Measurements from ENCODE around the gene SOX6.

SOX6 gene

DNA sequence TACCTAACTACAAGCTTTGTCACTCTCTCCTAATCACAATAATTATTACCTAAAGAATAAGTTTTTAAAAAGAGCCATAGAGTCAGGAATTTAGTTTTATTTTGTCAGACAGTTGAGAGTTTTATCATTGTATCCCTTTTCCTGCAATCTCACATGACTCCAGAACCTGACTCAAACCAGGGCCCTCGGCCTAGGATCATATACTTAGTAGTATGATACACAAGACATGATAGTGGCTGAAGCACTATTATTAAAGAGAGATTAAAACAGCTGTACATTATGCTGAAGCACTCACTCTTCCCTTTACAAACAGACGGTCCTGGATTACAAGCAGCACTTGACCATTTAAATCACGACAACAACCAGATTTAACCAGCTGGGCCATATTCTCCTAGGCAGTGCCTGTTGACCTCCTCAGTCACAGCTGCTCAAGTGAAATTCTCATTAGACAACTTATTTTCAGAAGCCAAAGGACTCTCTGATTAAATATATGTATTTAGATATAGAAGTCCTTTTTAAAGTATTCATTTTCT, 44.0 kb downstream of the SOX6 start:
- no peak for DNase-seq

DNA sequence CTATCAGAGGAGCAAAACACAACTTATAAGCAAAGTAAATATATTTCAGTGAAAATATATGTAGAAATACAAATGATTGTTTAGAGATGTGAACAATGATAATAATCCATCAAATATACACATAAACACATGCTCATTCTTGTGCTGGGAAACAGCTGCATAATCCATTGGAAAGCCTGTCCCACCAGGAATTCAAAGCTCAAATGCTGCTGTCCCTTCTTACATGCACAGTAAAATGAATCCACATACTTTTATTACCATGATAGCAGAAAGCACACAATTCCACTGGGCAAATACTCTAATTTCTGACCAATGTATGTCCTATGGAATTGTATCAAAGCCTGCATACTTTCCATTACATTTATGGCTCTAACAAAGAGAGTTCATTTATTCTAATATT, 44.5 kb downstream of the SOX6 start:
- no peak for DNase-seq

DNA sequence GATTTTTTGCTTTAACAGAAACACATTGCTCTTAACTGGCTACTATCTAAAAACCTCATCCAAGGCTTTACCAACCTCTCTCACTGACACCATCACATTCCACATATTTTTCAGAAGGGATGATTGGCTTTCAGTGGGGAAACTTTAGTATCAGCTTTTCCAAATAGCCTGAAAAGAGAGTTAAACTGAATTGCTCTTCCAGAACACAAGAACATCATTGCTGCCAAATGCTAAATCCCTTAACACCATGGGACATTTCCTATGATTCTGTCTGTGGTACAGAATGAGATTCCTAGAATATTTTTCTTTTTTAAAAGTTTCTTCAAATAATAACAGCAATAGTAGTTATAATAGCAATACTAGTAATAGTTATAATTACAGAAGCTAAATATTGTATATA, 45.4 kb downstream of the SOX6 start:
- DNase-seq, result no peak

DNA sequence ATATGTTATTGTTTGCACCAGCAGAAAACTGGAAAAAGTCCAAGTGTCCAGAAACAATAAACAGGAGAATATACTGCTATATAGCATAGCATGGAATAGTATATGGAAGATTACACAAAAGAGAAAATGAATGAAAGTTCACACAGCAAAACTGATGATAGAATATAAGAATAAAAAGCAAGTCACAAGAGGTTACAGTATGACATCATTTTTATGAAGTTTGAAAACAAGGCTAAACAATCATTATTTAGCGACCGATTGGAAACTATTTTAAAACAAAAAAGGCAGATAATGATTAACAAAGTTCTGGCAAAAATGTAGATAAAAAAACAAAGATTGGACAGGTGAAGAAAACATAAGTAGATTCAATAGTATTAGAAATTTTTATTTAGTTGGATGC, 47.1 kb downstream of the SOX6 start:
- no peak for DNase-seq

- no peak for DNase-seq
Observed at GRCh38 chr11:16301462-16301861, 54.9 kb downstream of the SOX6 start.

DNA sequence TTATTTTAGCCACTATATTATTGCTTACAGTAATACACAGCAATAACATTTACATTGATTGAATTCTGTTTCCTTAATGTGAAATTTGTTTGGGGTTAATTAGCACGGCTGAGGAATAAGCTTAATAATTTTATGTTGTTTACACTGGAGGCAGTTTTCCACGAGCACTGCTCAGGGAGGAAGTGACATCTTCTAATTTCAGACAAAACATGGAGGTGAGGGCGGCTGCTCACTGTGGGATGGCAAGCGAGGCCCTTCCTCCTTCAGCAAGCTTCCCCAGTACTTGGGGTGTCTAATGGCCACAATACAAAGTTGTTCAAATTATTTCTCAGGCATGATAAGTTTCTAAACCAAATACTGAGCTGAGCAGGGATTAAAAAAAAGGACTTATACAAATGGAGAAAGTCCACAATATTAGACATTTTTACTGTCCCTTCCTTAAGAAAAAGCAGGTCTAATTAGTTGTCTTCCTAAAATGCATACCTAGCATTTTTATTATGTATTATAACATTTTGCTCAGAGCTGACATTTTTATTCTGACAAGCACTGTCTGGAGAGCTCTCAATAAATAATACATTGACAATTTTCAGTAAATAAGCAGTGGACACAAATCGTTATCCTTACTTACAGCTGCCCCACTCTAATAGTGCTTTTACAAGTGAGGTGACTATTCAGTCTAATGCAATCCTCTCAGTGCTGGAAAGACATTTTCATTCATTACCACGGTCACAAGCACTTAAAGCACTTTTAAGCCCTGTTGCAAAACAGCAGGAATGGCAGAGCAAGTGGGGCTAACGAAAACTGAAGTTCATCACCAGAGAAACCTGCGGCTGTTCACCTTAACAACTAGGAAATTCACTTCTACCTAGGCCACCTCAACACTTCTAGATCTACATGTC, 56.2 kb downstream of the SOX6 start:
- DNase-seq, result no peak

DNA sequence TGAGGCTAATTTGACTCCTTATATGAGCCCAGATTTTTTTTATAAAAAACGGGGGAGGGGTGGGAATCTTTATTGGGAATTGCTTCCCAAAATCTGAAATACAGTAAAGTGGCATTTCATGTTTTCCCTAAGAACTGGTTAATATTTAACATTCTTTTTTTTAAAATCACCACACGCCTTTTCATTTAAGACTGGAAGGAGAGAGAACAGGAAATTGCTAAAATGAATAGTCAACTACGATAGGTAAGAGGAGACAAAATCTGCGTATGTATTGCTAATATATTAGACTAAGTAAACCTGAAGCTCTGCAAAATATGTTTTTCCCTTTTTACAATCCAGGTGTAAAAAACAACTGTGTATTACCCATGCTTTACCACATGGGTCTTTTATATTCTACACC, 57.0 kb downstream of the SOX6 start:
- DNase-seq, result no peak

- no peak for DNase-seq
Observed at GRCh38 chr11:16297332-16297731, 59.0 kb downstream of the SOX6 start.

DNA sequence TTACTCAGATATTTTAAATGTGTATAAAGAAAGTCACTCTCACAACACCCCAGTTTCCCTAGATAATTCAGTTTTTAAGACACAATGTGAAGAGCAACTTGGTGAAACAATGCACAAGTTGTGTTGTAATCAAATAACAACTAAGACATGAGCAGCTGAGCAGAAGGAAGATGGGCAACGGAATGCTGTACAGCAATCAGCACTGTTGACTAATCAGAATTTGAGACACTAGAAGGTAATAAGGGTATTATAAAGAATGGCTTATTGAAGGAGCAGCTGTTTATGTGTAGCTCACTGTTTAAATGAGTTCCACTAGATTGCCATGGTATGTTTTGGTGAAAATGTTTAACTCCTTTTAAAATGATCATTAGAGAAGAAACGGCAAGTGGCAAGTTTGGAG, 60.1 kb downstream of the SOX6 start:
- no peak for DNase-seq

- no peak for DNase-seq
Observed at GRCh38 chr11:16295592-16295991, 60.8 kb downstream of the SOX6 start.

GRCh38 chr11:16293204-16293681, 63.1 kb downstream of the SOX6 start:
- DNase-seq, result no peak

GRCh38 chr11:16292167-16292859, 64.0 kb downstream of the SOX6 start:
- DNase-seq, result no peak

- DNase-seq, result no peak
Observed at GRCh38 chr11:16291729-16292128, 64.6 kb downstream of the SOX6 start.

DNA sequence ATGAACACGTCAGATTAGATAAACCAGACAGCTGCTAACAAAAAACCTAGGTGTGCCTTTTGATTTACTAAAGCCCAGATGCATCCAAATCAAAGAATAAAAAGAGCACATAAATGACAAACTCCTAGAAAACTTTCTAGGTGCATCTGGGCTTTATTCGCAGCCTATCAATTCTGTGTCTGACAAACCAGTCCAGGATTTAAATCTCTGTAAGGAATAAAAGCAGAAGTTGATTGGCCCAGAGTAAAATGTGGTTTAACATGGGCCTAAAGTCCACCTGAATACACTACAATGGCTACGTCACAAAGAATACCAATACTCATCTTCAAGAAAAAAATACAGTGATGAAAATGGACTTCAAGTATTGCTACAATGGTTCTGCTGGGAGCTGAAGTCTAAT, 66.8 kb downstream of the SOX6 start:
- no peak for DNase-seq

- DNase-seq, result no peak
Observed at GRCh38 chr11:16287630-16288280, 68.6 kb downstream of the SOX6 start.

DNA sequence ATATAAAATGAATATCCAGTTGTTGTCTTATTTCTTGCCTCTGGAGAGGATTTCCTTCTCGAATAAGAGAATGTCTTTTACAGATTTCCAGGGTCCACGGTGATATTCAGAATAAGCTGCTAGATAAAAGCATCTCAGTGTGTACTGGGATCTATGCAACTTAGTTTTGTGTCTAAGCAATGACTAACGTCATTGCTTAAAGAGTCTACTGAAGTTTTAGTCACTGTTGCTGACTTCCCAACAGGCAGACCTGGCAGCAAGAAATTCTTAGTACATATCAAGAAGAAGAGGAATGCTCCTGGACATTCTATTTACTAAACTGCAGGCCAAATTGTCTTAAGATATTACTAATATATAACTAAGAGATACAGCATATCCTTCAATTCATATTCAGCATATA, 70.3 kb downstream of the SOX6 start:
- DNase-seq, result no peak

DNA sequence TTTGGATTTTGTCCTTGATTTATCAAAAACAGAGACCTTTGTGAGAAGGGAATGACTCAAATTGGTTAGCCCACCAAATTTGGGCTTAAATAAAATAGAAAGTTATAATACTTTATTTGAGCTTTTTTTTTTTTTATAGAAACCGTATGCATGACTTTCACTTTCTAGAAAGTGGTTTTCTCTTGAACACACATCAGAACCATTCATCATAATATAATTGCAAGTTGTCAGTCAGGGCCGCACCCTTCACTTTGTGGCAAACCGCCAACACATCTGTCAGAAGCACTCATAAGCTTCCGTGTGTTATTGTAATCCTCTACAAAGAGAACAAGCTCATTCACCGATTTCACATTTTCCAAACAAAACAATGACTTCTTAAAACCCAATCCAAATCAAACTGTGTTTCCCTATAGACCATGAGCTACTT, 76.1 kb downstream of the SOX6 start:
- peak; percentile 95 for DNase-seq

DNA sequence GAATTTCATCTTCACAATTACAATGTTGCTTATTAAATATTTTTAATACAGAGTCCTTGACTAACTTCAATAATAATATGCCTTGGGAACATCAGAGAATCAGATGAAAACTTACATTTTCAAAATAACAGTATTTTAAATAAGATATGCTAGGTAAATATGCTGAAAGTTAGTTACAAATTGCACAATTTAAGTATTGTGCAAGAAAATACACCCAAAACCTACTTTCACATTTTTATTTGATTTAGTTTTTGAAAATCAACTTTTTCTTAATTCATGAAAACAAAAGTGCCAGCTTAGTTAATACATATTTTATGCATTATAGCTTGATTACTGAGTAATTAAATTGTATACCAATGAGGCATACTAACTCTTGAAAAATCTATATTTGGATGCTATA, 76.8 kb downstream of the SOX6 start:
- no peak for DNase-seq

DNA sequence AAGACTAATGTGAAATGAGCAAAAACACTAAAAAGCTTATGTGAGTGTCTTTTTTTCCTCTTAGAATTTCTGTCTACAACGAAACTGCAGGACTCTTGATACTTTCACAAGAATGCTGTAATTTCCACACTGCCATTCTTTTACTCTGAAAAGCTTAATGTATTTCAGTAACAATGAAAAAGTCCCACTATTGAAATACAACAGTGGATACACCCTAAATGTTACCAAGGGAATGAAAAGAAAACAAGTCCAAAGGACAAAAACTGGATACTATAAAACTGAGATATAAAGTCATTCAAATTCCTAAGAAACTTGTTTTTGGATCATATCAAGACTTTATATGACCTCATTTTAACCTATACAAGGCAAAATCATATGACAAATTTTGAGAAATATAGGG, 77.4 kb downstream of the SOX6 start:
- DNase-seq, result no peak

DNA sequence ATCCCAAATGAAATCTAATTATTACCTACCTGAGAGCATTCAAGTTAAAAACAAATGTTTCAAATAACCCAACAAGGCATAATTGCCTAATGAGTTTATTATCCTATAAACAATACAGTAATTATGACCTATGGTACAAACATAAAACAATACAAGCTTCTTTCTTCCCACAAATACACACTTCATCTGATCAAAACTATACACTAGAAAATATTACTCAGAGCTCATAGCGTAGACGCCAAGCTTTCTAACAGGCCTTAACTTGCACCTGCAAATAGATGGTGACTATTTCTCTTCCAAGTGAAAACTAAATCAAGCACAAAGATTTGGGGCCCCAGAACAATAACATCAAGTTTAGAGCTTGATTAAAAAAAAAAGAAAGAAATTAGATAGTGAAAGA, 78.1 kb downstream of the SOX6 start:
- DNase-seq, result no peak

- no peak for DNase-seq
Observed at GRCh38 chr11:16276251-16276650, 80.1 kb downstream of the SOX6 start.

DNA sequence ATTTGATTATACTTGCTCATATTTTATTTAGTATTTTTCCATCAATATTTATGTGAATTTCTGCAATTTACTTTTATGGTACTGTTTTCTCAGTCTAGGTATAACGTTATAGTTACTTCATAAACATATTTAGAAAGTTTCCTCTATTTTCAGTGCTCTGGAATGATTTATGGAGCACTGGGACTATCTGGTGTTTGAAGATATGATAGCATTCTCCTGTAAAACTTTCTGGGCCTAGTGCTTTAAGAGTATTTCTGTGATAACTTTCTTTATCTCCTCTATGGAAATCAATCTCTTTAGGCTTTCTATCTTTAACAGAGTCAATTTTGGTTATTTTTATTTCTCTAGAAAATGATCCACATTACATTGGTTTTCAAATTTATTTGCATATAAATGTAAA, 85.1 kb downstream of the SOX6 start:
- DNase-seq, result no peak

DNA sequence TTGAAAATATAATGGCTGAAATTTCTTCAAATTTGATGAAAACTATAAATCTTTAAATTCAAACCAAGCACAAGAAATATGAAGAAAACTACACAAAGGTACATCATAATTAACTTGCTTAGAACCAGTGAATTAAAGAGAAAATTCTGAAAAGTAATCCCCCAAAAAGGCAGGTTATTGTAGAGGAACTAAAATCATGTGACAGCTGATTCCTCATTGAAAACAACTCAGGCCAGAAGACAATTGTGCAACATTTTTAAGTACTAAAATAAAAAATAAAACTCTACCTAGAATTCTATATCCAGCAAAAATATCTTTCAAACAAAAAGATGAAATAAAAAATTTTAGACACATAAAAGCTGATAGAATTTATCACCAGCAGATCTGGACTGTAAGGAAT, 90.3 kb downstream of the SOX6 start:
- no peak for DNase-seq

GRCh38 chr11:16265022-16265421, 91.3 kb downstream of the SOX6 start:
- no peak for DNase-seq
